ENCODE data around the gene CLK2. TPM values are rescaled to one million over a fixed set of nuclear protein-coding genes. Genes with fewer than 3 reads are reported as not detected.

CLK2 gene
- total and polyA plus RNA-seq, 2 of the 13 experiments (the other 11 are each of a cell fraction or from before 2014, with no cell fraction given) = 20.1 to 73.5 TPM

GRCh38 chr1:155250633-155251449, 22.5 kb downstream of the CLK2 start (continued):
- TF ChIP-seq ZNF503 (CRISPR knock-in tag; IDR thresholded peaks at IDR 0.05) (0 out of 2 replicates have a peak, but pooled peaks have one; percentile 17), ZFP41 (CRISPR knock-in tag; IDR thresholded peaks at IDR 0.05; ENCODE audit: borderline replicate concordance) (no peak), NR2C2 (CRISPR knock-in tag; IDR thresholded peaks at IDR 0.05; ENCODE audit: borderline replicate concordance) (no peak), NR0B2 (CRISPR knock-in tag; IDR thresholded peaks at IDR 0.05) (0 out of 2 replicates have a peak, but pooled peaks have one; percentile 58), ARID2 (CRISPR knock-in tag; IDR thresholded peaks at IDR 0.05; ENCODE audit: borderline replicate concordance) (no peak), TFDP1 (CRISPR knock-in tag; IDR thresholded peaks at IDR 0.05; ENCODE audit: borderline replicate concordance) (peak; percentile 2; the same call in 1 of the 2 replicates), ZNF790 (CRISPR knock-in tag; IDR thresholded peaks at IDR 0.05; ENCODE audit: borderline replicate concordance) (no peak), PBX2 (CRISPR knock-in tag; IDR thresholded peaks at IDR 0.05) (no peak), IKZF1 (IDR thresholded peaks at IDR 0.05) (no peak), ZSCAN31 (CRISPR knock-in tag; IDR thresholded peaks at IDR 0.05; ENCODE audit: low read depth) (peak; percentile 63), ZHX2 (IDR thresholded peaks at IDR 0.05; ENCODE audit: low read depth) (0 out of 2 replicates have a peak, but pooled peaks have one; percentile 46), ZHX2 (CRISPR knock-in tag; IDR thresholded peaks at IDR 0.05; ENCODE audit: borderline replicate concordance) (no peak; the same call in 1 of the 2 replicates), NFE2L2 (IDR thresholded peaks at IDR 0.05; ENCODE audit: low read length) (no peak; the same call in 1 of the 2 replicates), SMC3 (IDR thresholded peaks at IDR 0.05; ENCODE audit: low read length) (peak; percentile 76), GABPA (IDR thresholded peaks at IDR 0.05; ENCODE audit: low read depth, low read length) (no peak), GABPA (CRISPR knock-in tag; IDR thresholded peaks at IDR 0.05; ENCODE audit: low read depth) (no peak; the same call in 1 of the 2 replicates), ZFYVE20 (CRISPR knock-in tag; IDR thresholded peaks at IDR 0.05; ENCODE audit: borderline replicate concordance, low read depth) (no peak), ZNF44 (CRISPR knock-in tag; IDR thresholded peaks at IDR 0.05) (no peak), ZFP36L2 (CRISPR knock-in tag; IDR thresholded peaks at IDR 0.05) (no peak)

Data from HepG2 (cell line).